Ishikawa (cell line): ENCODE data around the gene NCKAP5L.

Experiments used
- CEBPB ChIP-seq: IDR thresholded peaks from 2 replicates; pipeline ENCODE4 v1.6.1; 2012
- EGR1 ChIP-seq: IDR thresholded peaks from 2 replicates; pipeline ENCODE4 v1.6.1; 2012
- EP300 ChIP-seq: IDR thresholded peaks from 2 replicates; pipeline ENCODE4 v1.6.1; 2012; ENCODE audit warnings: borderline replicate concordance
- FOXM1 ChIP-seq: IDR thresholded peaks from 2 replicates; pipeline ENCODE4 v1.6.1; 2012; ENCODE audit warnings: low read depth, borderline replicate concordance
- MAX ChIP-seq: IDR thresholded peaks from 2 replicates; pipeline ENCODE4 v1.6.1; 2012
- NFIC ChIP-seq: IDR thresholded peaks from 2 replicates; pipeline ENCODE4 v1.6.1; 2012
- RAD21 ChIP-seq: IDR thresholded peaks from 2 replicates; pipeline ENCODE4 v1.6.1; 2012; ENCODE audit warnings: low read depth
- REST ChIP-seq: IDR thresholded peaks from 2 replicates; pipeline ENCODE4 v1.6.1; 2012; ENCODE audit warnings: low read depth, mild to moderate bottlenecking
- TAF1 ChIP-seq: IDR thresholded peaks from 2 replicates; pipeline ENCODE4 v1.6.1; 2012; ENCODE audit warnings: low read depth, mild to moderate bottlenecking
- TCF12 ChIP-seq: IDR thresholded peaks from 2 replicates; pipeline ENCODE4 v1.6.1; 2012; ENCODE audit warnings: low read depth
- TEAD4 ChIP-seq: IDR thresholded peaks from 2 replicates; pipeline ENCODE4 v1.6.1; 2012
- YY1 ChIP-seq: IDR thresholded peaks from 2 replicates; pipeline ENCODE4 v1.6.1; 2012; ENCODE audit warnings: low read depth
- ZBTB7A ChIP-seq: IDR thresholded peaks from 2 replicates; pipeline ENCODE4 v1.6.1; 2012; ENCODE audit warnings: low read depth
- TF ChIP-seq, protein P1 (sequence below): IDR thresholded peaks from 2 replicates; pipeline ENCODE4 v1.6.1; 2012

The NCKAP5L gene

GRCh38 chr12:49811961-49812401 lies 16.2 kb downstream of the NCKAP5L start:
- no peak for TF ChIP-seq RAD21
- TF ChIP-seq EP300 = no peak
- no peak for TF ChIP-seq TEAD4
- no peak for TF ChIP-seq CEBPB
- TF ChIP-seq ZBTB7A = no peak
- TF ChIP-seq TCF12 = no peak
- no peak for TF ChIP-seq MAX
- no peak for TF ChIP-seq TAF1
- no peak for TF ChIP-seq YY1
- TF ChIP-seq EGR1 = no peak
- TF ChIP-seq, protein P1, sequence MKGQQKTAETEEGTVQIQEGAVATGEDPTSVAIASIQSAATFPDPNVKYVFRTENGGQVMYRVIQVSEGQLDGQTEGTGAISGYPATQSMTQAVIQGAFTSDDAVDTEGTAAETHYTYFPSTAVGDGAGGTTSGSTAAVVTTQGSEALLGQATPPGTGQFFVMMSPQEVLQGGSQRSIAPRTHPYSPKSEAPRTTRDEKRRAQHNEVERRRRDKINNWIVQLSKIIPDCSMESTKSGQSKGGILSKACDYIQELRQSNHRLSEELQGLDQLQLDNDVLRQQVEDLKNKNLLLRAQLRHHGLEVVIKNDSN = no peak

DNA sequence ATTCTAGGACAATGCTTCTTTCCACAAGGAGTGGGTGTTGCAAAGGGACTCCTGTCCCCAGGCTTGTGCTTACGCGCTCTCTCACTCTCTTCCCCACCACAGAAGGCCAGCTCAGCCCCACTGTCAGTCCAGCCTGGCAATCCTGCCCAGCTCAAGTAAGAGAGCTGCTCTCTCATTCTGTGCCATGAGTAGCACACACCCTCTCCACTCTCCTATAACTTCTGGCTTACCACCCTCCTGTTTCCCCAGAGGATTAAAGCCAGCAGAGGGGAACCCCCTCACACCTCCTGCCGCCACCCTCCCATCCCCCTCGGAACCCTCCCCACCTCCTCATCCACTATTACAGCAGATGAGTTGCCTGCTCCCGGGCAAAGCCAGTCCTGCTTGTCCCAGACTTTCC lies 17.1 kb downstream of the NCKAP5L start:
- TF ChIP-seq NFIC (no peak), TCF12 (no peak), YY1 (no peak), EGR1 (no peak), TEAD4 (no peak), REST (no peak), ZBTB7A (no peak), EP300 (no peak), FOXM1 (no peak), CEBPB (no peak), TAF1 (no peak)
- TF ChIP-seq, protein P1 = no peak

GRCh38 chr12:49809906-49810389 lies 18.3 kb downstream of the NCKAP5L start:
- TF ChIP-seq RAD21 (no peak), MAX (no peak), TEAD4 (no peak), ZBTB7A (no peak), EGR1 (no peak), FOXM1 (no peak)
- TF ChIP-seq, protein P1 = no peak

DNA sequence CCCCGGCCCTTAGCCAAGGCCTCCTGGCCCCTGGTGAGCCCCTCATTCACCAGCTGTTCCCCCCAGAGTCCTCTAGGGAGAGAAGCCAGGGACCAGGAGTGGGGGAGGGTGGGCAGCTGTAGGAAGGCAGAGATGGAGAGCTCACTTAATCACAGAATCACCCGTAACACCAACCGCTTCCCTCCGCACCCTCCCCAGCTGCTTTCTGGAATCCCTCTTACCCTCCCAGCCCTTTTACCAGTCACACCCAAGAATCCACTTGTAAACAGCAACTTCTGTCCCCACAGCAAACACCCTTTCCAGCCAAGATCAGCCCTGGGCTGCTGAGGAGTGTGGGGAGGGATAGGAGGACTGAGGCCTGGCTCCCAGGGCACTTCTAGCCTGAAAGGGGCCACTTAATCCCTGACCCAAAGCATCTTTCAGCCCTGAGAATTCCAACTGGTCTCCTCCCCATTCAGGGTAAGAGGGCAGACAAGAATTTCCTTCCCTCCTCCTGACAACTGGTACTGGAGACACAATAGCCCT lies 18.8 kb downstream of the NCKAP5L start:
- TF ChIP-seq CEBPB = no peak
- no peak for TF ChIP-seq EGR1
- TF ChIP-seq TEAD4 = no peak
- no peak for TF ChIP-seq RAD21
- TF ChIP-seq ZBTB7A = no peak
- no peak for TF ChIP-seq YY1
- no peak for TF ChIP-seq REST

DNA sequence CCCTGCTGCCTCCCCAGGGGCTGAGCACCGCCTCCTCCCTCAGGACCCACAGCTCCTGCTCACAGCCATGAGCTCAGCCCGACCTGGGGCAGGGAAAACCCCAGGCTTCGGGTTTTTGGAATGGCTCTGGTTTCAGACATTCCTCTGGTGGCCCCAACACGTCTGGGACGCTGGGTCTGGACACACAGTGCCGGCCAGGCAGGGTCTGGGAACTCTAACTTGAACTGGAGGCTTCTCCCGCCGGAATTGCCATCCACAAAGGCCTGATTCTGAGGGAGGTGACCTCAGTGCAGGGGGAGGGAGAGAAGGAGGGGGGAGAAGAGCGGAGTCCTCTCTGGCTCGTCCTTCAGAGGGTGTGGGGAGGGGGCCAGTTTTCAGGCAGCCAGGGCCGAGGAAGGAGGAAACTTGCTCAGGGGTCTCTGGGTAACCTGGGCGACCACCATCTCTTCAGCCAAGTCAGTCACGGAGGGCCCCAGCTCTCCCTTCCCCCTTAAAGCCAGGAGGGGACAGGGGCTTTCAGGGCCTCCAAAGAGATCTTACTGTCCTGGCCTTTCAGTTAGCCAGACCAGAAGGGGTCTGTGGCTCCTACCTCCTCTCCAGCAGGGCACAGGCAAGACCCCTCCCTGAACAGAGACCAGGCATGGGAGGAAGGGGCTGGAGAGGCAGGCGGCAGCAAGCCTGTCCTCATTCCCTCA lies 19.4 kb downstream of the NCKAP5L start:
- TF ChIP-seq TAF1 = no peak
- TF ChIP-seq NFIC = no peak
- TF ChIP-seq RAD21 = no peak
- no peak for TF ChIP-seq EGR1
- no peak for TF ChIP-seq MAX
- no peak for TF ChIP-seq FOXM1
- TF ChIP-seq, protein P1 = no peak
- TF ChIP-seq TCF12 = no peak
- no peak for TF ChIP-seq ZBTB7A
